Activated CD4-positive, CD25-positive, alpha-beta regulatory T cell treated with anti-CD3 and anti-CD28 coated beads, Interleukin-2, amount 50 U/mL, for 72 hours (primary cell): Measurements from ENCODE around the gene ZNF611.
"Not testable (repeated sequence)": the region's sequence is repeated elsewhere in the genome, so short reads cannot be mapped to it uniquely, and the experiment has no call there.

Source experiments
- DNase-seq: peaks from one replicate; pipeline ENCODE4 v3.0.0; 2021

The ZNF611 gene

DNA sequence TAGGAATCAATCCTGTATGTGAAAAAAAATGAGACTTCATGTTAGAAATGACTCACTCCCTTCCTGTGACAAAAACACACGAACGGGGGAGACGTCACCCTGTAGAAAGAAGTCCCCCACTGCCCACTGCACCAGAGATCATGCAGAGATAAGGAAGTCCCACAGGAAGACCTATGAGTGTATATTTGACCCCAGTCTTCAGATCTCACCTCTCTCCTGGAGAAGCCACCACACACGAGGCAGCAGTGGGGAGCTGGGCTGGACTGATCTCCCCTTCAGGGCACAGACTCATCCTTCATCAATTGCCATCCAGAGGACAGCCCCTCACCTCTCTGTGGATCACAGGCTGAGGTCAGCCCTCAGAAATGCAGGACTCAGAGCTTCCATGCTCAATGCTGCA is 18.9 kb downstream of the ZNF611 start:
- DNase-seq, result not testable (repeated sequence)

DNA sequence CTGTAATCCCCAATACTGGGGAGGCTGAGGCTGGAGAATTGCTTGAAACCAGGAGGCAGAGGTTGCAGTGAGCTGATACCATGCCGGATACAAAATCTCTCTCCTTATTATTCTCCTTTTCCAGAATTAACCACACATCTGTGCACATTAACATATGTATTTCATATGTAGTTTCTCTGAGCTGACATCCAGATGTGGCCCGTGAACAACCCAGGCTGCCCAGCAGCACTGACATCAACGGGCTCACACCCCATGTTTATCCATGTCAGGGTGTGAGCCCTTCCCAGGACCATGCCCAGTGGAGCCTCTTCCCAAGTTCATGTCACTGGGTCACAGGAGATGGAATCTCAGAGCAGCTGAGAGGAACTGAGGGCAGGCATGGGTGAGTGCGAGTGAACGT is 19.5 kb downstream of the ZNF611 start:
- DNase-seq, result not testable (repeated sequence)

DNA sequence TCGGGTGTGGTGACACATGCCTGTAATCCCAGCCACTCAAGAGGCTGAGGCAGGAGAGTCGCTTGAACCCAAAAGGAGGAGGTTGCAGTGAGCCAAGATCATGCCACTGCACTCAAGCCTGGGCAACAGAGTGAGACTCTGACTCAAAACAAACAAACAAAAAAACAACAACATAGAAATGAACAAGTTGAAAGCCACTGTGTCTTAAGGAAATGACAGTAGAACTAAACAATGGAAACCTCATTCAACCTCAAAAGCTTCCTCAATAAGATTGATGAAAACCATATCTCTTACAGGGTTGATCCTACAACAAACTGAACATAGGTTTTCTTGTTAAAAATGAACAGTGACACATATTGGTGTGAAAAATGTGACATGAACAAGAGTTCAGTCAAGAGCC is 21.8 kb downstream of the ZNF611 start:
- not testable (repeated sequence) for DNase-seq

DNA sequence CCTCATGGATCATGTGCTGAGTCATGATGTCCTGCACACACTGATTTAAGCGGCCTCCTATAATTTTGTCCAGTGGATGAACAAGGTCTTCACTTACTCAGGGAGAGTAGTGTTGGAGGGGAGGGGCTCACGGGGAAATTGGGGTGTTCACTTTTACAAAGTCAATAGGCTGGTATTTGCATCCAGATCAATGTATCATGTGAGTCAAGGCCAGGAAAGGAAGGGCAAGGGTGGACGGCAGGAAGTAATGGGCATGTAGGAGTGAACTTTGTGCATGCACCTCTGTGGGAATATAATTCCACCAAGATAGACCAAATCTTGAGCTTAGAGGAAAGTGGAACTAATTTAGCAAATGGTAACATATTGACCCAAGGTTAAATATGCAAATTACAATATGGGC is 23.2 kb downstream of the ZNF611 start:
- DNase-seq, result not testable (repeated sequence)

DNA sequence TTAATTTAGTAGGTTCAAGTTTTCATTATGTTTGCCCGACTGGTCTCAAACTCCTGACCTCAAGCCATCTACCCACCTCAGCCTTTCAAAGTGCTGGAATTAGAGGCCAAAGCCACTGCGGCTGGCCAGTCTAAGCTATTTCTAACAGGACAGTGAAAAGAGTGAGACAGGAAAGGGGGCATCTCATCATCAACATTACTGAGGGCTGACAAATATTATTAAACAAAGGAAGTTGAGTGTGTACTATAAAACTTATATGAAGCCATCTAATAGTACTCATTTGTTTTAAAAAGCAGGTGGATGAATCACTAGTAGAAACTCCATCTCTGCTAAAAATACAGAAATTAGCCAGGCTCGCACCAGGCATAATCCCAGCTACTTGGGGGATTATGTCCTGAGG is 24.3 kb downstream of the ZNF611 start:
- DNase-seq, result no peak

DNA sequence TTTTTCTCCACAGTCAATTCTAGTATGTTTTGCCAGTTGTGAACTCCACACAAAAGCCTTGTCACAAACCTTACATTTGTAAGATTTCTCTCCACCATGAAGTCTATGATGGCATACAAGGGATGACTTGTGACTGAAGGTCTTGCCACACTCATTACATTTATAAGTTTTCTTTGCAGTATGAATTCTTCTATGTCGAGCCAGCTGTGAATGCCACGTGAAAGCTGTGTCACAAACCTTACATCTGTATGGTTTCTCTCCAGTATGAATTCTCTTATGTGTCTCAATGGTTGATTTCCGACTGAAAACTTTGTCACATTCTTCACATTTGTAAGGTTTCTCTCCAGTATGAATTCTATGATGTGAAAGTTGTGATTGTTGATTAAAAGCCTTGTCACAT is 29.2 kb downstream of the ZNF611 start:
- not testable (repeated sequence) for DNase-seq

DNA sequence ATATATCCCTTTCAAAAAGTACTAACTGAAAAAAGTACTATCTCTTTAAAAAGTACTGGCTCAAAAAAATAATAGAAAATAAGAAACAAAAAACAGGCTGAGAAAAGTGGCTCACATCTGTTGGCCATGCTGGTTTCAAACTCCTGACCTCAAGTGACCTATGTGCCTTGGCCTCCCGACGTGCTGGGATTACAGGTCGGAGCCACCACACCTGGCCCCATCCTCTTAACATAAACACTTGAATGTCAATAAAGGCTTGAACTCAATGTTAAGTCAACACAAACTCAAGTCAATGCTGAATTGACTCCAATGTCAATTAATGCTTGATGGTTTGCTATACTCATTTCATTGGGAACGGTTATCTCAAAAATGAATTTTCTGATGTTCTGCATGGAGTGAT is 30.9 kb downstream of the ZNF611 start:
- no peak for DNase-seq

DNA sequence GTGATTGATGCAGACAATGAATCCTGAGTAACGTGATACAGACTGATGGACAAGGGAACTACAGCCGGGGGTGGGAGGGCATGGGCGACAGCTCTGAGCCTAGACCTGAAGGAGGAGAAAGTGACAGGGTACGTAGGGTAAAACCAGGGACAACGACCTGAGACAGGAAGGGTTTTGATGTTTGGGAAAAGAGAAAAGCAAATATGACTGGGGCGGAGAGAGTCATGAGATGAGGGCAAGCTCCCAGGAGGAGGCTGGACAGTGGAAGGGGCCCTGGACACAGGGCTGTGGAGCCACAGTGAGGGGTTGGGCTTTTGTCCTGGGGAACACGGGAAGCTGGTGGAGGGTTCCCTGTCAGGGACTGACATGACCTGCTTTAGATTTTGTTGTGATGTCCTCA is 34.2 kb downstream of the ZNF611 start:
- no peak for DNase-seq

DNA sequence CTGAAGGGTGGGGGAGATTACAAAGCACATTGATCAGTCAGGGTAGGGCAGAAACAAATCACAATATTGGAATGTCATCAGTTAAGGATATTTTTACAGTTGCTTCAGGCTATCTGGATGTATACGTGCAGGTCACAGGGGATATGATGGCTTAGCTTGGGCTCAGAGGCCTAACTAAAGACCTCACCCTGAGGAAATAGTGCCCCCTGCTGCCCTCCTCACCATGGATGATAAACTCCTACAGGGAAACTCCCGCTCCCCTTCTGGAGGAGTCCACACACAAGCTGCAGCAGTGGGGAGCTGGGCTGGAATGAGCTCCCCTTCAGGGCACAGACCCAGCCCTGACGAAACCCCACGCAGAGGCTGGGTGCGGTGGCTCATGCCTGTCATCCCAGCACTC is 35.3 kb downstream of the ZNF611 start:
- not testable (repeated sequence) for DNase-seq

DNA sequence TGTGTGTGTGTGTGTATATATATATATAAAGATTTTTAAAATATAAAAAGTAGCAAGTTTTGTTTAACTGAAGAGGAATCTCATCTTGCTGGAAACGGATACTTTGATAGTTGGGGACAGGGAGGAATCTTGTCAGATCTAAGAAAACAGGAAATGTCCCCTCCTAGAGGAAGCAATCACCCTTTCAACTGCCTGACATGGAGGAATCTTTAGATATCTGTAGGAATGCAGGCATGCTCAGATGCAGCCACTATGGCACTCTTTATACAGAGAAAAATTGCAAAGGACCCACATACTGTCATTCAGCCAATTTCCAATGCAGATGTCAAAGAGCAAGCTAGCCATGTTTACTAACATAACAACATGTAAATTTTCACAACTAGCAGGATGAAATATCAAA is 38.8 kb downstream of the ZNF611 start:
- DNase-seq, result no peak

DNA sequence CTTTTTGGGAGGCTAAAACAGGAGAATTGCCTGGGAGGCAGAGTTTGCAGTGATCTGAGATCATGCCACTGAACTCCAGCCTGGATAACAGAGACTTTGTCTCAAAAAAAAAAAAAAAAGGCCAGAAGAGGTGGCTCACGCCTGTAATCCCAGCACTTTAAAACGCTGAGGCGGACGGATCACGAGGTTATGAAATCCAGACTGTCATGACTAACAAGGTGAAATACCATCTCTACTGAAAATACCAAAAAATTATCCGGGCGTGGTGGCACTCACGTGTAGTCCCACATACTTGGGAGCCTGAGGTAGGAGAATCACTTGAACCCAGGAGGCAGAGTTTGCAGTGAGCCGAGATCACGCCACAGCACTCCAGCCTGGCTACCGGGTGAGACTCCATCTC is 39.9 kb downstream of the ZNF611 start:
- DNase-seq, result no peak

DNA sequence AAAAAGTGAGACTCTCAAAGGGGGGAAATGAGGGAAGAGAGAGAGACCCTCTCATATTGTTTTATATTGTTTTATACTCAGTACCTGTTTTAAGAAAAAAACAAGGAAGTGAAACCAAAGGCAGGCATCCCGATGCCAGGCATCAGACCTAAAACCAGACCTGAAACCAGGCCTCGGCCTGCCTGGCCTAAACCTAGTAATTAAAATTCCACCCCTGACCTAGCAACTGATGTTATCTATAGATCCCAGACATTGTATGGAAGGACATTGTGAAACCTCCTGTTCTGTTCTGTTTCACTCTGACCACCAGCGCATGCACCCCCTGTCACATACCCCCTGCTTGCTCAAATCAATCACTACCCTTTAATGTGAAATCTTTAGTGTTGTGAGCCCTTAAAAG is 40.6 kb downstream of the ZNF611 start:
- not testable (repeated sequence) for DNase-seq

DNA sequence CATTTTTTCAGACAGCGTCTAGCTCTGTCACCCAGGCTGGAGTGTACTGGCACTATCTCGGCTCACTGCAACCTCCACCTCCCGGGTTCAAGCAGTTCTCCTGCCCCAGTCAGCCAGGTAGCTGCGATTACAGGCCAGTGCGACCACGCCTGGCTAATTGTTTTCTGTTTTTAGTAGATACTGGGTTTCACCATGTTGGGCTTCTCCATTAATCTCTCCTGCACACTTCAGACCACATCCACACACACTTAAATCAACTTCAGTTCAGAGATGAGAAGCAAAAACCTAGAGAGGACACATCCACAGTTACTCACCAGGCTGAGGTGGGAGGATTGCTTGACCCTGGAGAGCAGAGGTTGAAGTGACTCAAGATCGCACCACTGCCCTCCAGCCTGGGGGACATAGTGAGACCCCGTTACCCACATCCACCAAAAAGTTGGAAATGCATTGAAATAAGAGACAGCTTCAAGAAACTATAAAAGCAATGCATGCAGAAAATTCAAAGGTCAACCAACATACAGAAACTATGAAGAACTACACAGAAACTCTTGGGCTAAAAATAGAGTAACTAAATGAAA is 42.3 kb downstream of the ZNF611 start:
- no peak for DNase-seq

DNA sequence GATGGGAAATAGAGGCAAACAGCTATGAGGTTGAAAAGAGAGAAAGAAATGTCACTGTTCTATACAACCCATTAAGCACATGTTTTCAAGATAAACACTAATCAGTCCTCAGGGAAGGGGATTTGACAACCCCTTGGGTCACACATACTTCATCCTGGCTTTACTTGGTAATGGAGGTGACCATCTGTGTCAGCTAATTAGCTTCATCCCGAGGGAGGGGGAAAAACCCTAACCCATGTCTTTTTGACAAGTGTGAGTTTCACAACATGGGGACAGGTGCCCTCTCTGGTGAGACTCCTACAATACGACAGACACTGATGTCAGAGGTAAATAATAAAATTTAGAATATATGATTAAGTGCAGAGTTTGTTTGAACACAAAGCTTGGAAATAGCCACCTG is 43.1 kb downstream of the ZNF611 start:
- no peak for DNase-seq

DNA sequence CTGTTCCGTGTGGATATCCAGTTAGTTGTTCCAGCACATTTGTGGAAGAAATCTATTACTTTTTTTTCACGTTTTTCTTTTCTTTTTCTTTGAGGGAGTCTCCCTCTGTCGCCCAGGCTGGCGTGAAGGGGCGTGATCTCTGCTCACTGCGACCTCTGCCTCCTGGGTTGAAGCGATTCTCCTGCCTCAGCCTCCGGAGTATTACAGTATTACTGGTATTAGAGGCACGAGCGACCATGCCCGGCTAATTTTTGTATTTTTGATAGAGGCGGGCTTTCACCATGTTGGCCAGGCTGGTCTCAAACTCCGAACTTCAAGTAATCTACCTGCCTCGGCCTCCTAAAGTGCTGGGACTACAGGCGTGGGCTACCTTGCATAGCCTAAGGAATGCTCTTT is 43.6 kb downstream of the ZNF611 start:
- no peak for DNase-seq

DNA sequence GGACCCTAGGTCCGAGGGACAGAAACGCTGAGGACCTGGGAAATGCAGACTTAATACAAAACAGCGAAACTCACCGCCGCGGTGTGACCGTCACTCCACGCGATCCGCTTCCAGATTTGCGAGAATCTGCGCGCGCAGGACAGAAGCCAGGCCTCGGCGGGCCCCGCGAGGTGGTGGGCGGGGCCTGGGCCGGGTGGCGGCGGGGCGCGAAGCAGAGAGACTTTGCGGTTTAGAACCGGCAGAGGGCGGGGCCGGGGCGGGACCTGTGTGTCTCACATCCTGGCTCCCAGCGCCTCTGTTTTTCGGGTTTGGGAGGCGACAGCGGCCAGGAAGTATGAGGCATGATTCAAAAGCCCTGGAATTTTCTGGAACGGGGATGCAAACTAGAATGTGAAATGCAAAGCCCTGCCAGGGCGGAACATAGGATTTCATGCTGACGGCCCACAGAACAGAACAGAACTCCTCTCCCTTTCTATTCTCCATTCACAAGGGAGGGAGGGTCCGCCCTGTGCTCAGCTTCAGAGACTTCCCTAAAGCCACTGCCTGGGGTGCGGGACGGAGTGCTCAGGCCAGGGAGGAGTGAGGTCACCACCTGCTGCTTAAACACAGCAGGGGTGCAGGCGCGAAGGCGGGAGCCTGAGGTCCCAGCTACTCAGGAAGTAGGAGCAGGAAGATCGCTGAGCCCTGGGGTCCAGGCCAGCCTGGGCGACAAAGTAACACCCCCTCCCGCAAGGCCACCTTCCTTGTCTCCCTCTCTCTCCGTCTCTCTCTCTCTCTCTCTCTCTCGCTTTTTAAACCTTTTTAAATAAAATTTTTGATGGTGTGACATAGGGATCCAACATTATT is 44.3 kb downstream of the ZNF611 start:
- peak; percentile 93 for DNase-seq

DNA sequence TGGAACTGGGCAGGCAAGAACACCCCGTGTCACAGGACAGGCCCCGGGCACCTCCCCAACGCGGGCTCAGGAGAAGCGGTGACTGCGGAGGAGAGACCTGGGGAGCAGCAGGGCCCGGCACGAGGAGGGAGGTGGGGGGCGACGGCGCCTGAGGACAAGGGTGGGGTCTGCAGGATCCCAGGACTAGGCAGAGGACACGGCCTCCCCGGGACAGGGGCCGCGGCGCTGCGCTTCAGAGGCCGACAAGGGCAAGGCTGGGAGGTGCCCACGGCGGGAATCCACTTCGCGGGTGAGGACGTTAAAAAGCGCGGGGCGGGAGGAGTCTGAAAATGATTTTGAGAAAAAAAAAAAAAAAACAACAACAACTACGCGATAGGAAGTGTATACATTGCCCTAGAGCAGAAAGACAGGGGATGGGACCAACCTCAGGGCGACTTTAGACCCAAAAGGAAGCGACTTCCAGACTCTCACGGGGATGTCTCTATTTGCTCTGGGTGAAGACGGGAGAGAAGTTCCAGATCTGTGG is 44.9 kb downstream of the ZNF611 start:
- DNase-seq, result peak; percentile 58

DNA sequence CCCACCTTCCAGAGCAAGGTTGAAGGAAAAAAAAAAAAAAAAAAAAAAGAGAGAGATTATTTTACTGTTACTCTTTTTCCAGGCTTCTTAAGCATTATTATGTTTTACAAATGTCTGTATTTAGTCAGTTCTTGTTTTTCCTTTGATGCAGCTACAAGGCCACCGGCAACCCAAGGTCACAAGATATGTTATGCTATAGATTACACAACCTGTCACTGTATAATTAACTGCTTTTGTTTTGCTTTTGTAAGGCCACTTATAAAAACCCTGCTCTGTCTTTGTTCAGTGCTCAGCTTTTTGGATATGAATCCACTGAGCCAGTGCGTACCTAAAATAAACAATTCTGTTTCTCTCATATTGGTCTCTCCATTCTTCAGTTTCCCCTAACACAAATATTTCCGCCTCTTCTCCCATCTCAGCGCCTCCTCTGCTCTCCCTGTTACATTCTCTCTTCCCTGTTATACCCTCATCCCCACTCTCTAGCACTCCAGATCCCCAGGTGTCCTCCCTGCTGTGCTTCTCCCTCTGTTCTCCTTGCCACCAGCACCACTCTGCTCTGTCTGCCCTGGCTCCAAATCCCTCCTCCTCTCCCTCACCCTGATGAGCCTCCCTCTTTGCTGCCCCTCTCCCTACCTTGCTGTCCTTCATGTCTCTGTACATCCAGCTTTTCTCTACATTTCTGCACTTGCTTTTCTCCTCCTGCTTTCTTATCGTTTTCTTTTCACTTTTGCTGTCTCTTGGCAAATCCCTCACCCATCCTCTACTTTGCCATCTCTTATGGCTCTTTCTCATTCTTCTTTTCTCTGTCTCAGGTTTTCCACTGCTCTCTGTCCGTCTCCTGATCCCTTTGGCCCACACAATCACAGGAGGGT is 45.7 kb downstream of the ZNF611 start:
- DNase-seq, result not testable (repeated sequence)

DNA sequence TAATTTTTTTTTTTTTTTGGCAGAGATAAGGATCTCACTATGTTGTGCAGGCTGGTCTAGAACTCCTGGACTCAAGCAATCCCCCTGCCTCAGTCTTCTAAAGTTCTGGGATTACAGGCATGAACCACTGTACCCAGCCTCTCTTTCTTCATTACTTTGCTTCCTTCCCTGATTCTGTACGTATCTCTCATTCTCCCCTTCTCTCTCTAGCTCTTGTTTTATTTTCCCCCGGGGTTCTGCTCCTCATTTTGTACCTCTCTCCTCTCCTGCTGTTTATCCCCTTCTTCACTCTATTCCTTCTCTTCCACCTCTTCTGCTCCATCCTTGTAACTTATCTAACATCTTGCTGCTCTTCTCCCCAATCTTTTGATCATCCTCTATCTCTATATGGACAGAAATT is 46.5 kb downstream of the ZNF611 start:
- DNase-seq, result no peak

DNA sequence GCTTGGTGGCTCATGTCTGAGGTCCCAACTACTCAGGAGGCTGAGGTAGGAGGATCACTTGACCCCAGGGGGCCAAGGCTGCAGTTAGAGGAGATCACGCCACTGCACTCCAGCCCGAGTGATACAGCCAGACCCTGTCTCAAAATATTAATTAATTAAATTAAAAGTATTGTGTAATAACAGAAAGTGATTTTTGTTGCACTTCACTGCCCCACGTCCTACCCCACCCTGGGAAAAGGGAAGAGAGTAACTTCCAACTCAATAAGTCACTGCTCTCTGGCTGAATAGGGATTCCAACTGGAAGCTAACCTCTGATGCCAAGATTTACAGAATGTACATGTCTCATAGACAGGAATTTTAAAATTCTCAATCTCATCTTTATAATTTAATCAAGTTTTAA is 47.2 kb downstream of the ZNF611 start:
- DNase-seq, result no peak

DNA sequence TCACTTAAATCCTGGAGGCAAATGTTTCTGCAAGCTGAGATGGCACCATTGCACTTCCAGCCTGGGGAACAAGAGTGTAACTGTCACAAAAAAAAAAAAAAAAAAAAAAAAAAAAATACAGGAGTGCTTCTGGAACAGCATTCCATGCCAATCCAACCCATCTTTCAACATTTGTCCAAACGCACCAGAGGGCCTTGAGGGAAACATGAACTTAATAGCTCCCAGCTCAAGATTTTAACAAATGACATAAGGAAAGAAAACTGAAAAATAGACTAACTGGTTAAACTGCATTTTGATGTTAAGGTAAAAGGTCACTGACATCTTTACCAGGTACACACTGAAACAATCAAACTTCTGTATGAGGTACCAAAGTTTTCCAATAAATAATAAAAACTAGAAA is 49.0 kb downstream of the ZNF611 start:
- no peak for DNase-seq

DNA sequence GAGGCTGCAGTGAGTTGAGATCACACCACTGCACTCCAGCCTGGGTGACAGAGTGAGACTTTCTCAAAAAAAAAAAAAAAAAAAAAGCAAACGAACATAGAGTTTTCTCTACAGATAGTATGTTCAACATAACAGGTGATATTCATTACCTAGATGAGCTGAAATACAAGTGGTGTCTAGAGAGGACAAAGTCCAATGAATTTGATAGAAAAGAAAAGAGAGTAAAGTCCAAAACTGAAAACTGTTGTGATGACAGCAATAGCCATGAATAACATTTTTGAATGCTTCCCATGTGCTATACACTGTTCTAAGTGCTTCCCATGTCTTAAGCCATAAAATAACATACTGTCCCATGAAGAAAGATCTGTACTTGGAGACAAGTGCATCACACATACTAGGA is 53.6 kb downstream of the ZNF611 start:
- not testable (repeated sequence) for DNase-seq

DNA sequence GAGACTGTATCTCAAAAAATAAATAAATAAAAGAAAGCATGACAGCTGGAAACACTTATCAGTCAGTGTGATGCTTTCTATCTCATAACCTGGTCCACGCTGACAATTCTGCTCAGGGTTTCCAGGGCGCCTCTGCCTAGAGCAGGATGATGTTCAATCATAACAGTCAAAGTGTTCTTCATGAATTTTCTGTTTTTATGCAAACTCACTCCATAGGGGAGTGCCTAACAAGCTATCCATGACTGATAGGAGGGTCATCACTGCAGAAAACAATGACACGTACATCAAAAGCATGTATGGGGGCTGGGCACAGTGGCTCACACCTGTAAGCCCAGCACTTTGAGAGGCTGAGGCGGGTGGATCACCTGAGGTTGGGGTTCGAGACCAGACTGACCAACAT is 55.2 kb downstream of the ZNF611 start:
- DNase-seq, result no peak

DNA sequence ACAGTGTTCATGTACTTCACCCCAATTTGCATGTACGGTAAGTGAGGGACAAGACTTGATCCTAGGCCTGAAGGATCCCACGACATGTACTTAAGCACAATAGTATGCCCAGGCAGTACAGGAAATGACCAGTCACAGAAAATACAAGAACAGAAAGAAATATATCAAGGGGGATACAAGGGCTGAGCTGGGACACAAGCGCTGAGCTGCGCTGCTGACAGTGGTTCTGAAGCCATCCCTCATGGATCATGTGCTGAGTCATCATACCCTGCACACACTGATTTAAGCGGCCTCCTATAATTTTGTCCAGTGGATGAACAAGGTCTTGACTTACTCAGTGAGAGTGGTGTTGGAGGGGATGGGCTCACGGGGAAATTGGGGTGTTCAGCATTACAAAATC is 59.6 kb downstream of the ZNF611 start:
- DNase-seq, result not testable (repeated sequence)
